Activated gamma-delta T cell treated with anti-CD3 and anti-CD28 coated beads, Interleukin-2, amount 50 U/mL, for 16 hours (primary cell): ENCODE data around the gene UFM1.
"Not testable (repeated sequence)": the region's sequence is repeated elsewhere in the genome, so short reads cannot be mapped to it uniquely, and the experiment has no call there.

ENCODE experiments used
- DNase-seq: peaks from one replicate; pipeline ENCODE4 v3.0.0-alpha.2; 2020; ENCODE audit warnings: low read depth

The UFM1 gene

DNA sequence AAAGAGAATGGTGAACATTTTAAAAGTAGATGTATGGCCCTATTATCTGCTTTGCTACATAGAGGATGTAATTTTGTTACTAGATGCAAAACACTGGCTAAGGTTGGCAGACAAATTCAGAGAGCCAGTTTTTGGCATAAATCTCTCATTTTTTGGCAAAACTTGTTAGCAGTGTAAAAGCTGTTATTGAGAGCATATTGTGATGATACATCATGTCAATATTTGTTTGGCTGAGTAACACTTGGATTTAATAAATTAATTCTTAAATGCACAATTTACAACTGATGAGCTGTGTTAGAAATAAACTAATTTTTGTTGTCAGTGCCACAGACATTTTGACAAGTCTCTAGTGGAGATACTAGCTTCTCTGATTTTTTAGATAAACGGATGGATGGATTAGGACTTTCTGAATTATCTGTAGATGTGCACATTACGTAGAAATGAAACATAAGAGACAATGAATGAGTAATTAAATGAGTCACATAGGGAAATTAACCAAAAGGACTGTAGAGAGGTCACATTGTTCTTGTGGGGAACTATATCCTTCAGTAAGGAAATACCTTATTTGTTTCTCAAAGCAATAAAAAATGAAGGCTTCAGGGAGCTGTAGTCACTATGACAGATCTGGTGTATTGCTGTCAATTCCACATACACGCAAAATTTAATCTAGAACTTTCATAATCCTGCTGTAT lies 17.4 kb downstream of the UFM1 start:
- no peak for DNase-seq

DNA sequence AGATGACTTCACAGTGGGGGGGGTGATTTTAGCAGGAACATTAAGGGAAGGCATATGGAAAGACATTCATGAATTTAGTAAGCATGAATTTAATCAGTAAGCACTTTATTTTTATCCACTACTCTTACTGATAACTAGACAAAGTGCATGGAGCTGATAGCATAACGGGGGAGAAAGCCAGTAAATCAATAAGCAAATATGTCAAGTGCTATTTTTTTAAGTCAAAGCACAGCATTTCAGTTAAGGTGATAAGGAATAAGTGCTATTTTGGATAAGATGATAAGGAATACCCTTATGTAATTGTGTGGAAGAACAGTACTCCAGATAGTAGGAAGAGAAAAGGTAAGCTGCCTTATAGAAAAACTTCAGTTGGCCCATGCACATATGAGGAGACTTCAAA lies 19.4 kb downstream of the UFM1 start:
- DNase-seq: no peak

DNA sequence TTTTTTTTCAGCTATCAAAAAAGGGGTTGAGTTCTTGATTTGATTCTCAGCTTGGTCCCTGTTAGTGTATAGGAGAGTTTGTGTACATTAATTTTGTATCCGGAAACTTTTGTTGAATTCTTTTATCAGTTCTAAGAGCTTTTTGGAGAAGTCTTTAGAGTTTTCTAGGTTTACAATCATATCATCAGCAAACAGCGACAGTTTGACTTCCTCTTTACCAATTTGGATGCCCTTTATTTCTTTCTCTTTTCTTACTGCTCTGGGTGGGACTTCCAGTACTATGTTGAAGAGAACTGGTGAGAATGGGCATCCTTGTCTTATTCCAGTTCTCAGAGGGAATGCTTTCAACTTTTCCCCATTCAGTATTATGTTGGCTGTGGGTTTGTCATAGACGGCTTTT lies 20.4 kb downstream of the UFM1 start:
- not testable (repeated sequence) for DNase-seq

DNA sequence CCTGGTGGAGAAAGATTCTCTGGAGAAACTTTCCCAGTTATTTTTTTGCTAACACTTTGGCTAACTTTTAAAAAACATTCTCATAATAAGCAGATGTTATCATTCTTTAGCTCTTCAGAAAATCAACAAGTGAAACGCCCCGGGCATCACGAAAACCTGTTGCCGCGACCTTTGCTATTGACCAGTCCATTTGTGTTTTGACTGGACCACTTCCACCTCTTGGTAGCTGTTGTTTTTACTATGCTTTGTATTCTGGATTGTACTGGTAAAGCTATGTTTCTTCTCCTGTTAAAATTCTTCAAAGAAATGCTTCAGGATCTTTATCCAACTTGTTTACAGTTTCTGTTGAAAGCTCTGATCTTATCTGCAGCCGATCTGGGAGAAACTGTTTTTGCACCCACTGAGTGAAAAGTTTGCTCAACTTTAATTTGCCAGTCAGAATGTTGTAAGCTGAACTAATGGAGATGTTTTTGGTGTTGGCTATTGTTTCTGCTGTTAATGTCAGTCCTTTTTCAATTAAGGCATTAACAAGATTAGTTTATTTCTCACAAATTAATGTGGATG lies 23.3 kb downstream of the UFM1 start:
- DNase-seq: no peak

DNA sequence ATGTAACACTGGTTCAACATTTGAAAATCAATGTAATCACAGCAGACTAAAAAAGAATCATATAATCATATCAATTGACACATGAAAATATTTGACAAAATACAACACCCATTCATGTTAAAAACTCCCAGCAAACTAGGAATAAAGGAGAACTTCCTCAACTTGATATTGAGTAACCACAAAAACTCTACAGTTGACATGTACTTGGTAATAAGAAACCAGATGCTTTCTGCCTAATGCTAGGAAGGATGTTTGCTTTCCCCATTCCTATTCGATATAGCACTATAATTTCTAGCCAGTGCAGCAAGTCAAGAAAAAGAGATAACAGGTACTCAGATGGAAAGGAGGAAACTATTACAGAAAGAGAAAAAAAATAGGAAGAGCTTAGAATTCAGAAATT lies 26.9 kb downstream of the UFM1 start:
- DNase-seq: no peak

DNA sequence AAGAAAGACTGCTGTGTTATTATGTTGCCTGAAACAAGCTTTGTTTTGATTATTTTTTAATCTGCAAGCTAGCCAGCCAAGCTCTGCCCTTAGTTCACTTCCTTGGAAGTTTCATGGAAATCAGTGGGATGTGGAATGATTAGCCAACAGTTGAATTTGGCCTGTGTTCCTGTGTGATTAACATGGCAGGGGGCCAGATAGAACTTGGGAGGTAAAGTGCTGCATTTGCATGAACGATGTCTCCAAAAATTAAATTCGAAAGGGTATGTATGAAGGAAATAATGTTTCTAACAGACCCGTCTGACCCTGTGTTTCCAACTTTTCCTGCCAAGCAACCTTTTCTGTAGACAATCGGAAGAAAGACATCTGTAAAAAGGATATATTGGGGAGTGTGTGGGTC lies 32.2 kb downstream of the UFM1 start:
- no peak for DNase-seq

DNA sequence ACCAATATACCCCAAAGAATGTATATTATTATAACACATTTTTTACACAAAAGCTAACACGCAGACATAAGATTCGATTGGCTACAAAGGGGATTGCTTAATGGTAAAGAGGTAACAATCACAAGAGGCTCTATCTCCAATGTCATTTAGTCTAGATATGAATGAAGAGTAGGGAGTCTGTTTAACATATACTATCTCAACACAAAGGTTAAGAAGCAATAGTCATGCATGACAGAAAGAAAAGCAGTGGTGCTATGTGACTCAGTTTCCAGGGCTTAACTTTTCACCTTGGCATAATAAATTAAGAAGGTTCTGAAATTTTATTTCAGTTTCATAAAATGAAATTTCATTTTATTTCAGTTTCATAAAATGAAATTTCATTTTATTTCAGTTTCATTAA lies 33.3 kb downstream of the UFM1 start:
- no peak for DNase-seq

DNA sequence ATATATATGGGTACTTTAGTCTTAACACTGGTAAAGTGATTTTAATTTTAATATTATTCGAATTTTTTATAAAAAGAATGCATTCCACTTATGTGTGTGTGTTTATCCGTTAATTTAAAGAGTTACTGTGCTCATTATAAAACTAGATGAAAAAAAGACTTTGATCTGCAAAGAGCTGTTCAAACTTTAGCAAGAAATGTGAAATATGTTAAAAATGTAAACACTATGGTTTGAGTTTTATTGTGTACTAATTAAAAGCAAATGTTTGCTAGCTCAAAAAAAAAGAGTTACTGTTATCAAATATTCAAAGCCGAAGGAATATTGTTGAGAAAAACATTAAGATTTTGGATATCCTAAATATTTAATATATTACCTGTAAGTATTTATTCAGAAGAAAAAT lies 34.5 kb downstream of the UFM1 start:
- no peak for DNase-seq

DNA sequence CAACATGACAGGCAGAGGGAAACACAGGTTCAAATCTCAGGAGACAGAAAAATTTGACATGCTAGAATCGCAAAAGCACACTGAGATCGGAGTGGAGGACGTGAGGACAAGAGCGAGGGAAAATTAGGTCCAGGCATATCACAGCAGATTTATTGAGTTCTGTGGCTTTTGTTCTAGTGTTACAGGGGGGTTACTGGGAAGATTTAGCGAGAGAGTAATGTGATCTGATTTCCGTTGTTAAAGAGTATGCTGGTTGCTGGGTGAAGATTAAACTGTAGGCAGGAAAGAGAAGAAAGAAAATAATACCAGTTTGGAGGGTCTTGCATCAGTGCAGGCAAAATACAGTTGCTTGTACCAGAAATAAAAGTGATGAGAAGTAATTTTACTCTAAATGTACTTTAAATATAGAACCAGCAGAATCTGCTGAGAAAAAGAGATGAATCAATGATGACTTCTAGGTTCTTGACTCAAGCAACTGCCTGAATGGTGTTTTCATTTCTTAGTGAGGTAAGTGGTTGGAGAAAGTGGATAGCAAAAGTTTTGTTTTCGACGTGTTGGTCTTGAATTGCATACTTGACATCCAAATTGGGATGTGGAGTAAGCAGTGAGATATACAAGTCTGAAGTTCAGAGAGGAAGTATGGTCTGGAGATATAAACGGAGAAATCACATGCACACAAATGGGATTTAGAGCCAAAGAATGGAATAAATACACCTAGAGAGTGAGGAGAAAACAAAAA lies 35.7 kb downstream of the UFM1 start:
- no peak for DNase-seq

DNA sequence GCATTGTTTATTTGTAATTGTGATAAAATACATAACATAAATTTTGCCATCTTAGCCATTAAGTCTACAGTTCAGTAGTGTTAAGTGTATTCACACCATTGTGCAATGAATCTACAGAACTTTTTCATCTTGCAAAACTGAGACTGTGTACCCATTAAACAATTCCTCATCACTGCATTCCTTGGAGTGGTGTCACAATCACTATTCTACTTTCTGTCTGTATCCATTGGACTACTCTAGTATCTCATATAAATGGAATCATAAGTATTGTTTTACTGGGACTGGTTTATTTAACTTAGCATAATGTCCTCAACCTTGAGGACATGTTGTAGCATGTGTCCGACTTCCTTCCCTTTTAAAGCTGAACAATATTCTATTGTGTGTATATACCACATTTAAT lies 36.8 kb downstream of the UFM1 start:
- no peak for DNase-seq

DNA sequence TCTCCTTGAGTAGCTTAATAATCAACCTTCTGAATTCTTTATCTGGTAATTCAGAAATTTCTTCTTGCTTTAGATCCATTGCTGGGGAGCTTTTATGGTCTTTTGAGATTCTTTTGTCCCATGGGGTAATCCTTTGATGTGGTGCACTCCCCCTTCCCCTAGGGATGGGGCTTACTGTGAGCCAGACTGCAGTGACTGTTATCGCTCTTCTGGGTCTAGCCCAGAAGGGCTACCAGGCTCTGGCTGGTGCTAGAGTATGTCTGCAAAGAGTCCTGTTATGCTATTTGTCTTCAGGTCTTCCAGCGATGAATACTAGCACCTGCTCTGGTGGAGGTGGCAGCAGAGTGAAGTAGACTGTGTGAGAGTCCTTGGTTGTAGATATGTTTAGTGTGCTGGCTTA lies 41.7 kb downstream of the UFM1 start:
- no peak for DNase-seq

DNA sequence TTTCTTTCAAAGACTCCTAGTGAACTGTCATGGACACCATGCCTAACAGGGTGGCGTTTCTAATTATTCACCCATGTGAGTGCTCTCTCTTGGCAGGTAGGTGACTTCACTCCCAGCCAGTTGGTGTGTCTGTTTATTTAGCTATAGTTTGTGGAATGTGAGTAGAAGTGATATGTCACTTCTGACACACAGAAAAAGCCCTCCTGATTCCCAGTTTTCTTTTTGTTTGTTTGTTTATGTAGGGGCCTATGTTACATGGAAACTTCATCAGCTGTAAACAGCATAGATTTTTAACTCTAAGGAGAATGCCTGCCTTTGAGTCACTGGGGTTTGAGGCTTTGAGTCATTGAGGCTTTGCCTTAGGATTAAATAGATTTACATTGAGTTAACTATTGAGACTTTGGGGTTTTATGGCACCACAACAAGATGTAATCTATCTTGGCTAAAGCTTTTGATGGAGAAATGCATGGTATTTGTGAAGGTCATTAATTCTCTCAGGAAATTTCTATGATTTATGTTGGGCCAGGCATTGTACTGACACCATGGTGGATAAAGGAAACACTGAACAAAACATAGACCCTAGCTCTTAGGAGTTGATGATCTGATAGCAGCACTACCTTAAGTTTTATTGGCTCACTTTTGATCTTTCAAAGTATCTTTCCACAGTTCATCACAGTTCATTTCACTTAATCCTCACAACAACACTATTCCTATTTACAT lies 45.3 kb downstream of the UFM1 start:
- DNase-seq: no peak

DNA sequence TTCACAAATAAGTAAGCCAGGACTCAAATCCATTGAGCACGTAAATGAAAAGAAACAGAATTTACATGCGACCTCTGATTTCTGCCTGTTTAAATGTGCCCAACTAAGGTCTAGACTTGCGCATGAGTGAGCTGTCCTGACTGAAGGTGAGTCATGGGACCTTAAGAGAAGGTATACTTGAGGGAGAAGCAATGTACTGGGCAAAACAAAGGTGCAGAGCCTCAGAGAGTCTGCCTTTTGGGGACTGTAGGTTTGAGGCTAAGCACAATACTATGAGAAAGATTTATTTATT lies 45.8 kb downstream of the UFM1 start:
- no peak for DNase-seq

DNA sequence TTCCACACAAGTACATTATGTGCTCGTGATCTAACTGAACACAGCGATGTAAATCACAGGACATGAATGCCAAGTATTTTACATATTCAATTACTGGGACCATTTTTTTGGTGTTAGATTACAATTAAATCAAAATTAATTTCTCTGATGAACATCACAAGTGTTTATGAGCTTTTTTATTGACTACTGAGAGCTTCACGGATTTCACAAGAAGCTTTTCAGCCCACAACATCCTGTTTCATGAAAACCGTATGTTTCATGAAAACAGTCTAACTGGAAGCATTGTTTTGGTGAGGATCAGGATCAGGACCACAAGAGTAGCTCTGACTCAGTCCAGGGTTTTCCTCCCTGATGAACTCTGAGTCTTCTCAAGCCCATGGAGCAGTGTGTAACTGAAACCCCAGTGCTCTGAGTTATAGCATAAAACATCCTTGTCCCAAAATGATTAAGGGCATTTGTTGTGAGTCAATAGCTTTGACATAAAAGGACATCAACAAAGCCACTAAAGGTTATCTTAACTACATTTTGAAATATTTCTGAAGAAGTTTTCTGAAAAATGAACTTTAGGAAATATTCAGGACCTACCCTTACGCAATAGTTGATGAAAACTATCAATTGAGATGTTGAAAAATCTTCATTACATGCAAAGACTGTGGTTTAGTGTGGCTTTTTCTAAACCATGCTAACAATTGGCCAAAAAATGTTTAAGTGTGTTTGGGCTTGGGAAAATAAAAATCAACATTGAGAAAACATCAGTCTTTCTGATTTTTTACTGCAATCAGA lies 49.3 kb downstream of the UFM1 start:
- no peak for DNase-seq

DNA sequence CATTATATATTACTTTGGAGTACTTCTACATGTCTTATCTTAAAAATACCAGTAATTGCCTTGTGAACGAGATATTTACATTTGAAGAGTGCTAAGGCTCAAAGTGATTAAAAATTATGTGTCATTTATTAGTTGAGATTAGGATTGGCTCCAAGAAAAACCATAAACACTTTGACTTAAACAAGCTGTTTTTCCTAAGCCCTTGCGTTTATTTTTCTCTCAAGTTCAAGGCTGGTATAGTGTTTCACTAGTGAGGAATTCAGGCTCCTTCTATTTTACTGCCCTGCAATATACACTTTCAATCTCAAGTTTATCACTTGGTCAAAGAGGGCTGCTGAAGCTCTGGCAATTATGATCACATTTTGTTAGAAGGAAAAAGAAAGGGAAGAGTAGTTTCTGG lies 49.9 kb downstream of the UFM1 start:
- DNase-seq: no peak

DNA sequence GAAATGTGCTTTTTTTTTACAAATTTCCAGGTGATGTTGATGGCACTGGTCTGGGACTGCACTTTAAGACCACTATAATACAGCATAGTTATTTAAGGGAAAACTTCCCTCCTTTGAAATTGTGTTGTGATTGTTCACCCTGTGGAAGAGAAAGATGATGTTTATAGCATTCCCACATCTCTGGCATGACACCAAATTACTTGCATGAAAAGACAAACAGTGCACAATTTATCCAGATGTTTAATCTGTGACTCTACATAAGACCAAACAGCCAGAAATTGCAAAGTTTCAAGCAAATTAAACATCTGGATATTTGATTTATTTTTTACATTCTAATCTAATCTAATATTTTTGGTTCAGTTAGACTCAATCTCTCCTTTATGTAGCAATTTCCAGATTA lies 51.6 kb downstream of the UFM1 start:
- no peak for DNase-seq

DNA sequence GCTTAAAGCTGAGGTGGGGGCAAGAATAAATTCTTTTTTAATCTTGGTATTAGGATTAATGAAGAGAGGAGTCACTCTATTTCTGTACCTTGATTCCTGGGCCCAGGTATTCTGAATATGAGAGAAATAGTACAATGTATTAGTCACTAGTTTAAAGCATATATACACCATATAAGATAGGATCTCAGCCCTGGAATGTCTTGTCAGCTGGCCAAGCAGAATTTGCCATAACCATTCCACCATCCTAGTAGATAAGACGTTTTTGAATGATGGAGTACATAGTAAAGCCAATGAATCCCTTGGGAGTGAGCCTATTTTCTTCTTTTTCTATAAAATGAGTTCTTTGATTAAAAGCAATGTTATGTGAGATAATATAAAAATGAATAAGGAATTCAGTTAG lies 55.6 kb downstream of the UFM1 start:
- no peak for DNase-seq

DNA sequence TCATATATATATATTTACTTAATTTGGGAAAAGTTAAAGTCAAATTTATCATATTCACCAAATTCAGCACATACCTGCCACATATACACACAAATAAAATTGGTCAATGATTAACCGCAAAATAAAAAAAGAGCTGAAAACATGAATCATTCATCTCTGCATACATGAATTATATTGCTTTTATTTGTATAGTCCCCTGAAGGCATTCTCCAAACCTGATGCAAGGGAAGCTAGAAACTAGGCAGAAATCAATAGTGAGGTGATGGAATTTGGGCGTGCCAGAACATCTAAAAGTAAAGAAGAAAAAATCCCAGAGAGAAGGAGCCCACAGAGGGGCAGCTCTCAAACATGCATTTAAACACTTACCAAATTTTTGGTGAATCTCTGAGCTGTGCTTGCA lies 60.1 kb downstream of the UFM1 start:
- DNase-seq: no peak

DNA sequence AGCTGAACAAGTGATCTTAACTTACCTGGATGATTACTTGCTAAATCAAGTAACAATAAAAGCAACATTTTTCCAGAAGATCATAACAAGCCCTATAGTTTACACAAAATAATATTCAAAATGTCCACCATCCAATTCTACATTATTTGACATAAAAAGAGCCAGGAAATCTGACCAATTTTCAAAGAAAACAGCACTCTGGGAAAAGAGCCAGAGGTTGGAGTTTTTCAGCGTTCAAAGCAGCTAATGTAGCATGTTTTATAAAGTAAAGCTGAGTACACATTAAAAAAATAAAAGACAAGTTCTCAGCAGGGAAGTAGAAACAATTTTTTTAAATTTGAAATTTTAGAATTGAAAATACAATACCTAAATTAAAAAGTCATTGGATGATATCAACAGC lies 62.6 kb downstream of the UFM1 start:
- no peak for DNase-seq
